Measurements from ENCODE around the gene C3.

The C3 gene

DNA sequence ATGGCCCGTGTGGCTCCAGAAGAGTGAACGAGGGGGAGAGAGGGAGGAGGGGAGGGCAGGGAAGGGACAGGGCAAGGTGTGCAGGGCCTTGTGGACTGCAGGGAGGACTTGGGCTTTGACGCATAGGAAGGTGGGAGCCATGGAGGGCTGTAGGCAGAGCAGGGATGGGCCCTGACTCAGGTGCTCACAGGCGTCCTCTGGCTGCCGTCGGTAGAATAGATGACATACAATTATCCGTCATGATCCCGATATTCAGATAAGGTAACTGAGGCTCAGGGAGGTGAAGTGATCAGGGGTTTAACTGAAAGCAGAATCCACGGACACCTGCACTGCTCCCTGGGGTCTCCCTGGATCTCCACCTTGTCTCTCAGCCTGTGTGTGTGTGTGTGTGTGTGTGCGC is 3.4 kb downstream of the C3 start:
- H3K9me3 ChIP-seq (ENCODE audit: insufficient read depth, low read length, severe bottlenecking): no peaks in the 10 kb centered on the region
- H3K27ac ChIP-seq (ENCODE audit: low read length): no peak overlapping the region
- no peaks in the 10 kb centered on the region for H3K27me3 ChIP-seq (ENCODE audit: insufficient read depth, low read length, poor library complexity)
- H3K36me3 ChIP-seq (ENCODE audit: insufficient read depth, low read length): no peaks in the 10 kb centered on the region
- no peak overlapping the region for H3K4me2 ChIP-seq (ENCODE audit: insufficient read depth, low read length)
- no peaks in the 10 kb centered on the region; the same call in 1 of the 2 replicates for H4K20me1 ChIP-seq (ENCODE audit: insufficient read depth, low read length)
- H2AFZ ChIP-seq (ENCODE audit: low read depth, low read length): no peak overlapping the region
- H3K4me3 ChIP-seq (ENCODE audit: low read depth in 1 of 2, low read length in 2 of 2): no peak overlapping the region
- H3K9ac ChIP-seq (ENCODE audit: low read depth, low read length): no peak overlapping the region
- no peaks in the 10 kb centered on the region for H3K4me1 ChIP-seq (ENCODE audit: insufficient read depth, low read length)
- no peak for ATAC-seq (ENCODE audit: insufficient read depth, low read depth)
- DNase-seq: no peak
- H3K79me2 ChIP-seq (ENCODE audit: insufficient read depth, low read length): no peaks in the 10 kb centered on the region
- TF ChIP-seq, protein P1, sequence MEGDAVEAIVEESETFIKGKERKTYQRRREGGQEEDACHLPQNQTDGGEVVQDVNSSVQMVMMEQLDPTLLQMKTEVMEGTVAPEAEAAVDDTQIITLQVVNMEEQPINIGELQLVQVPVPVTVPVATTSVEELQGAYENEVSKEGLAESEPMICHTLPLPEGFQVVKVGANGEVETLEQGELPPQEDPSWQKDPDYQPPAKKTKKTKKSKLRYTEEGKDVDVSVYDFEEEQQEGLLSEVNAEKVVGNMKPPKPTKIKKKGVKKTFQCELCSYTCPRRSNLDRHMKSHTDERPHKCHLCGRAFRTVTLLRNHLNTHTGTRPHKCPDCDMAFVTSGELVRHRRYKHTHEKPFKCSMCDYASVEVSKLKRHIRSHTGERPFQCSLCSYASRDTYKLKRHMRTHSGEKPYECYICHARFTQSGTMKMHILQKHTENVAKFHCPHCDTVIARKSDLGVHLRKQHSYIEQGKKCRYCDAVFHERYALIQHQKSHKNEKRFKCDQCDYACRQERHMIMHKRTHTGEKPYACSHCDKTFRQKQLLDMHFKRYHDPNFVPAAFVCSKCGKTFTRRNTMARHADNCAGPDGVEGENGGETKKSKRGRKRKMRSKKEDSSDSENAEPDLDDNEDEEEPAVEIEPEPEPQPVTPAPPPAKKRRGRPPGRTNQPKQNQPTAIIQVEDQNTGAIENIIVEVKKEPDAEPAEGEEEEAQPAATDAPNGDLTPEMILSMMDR (IDR thresholded peaks at IDR 0.05; ENCODE audit: borderline replicate concordance, extremely low read depth, low read length, poor library complexity, severe bottlenecking): peak; percentile 53
- TF ChIP-seq EZH2 (IDR thresholded peaks at IDR 0.05; ENCODE audit: borderline replicate concordance, low read depth, low read length, severe bottlenecking): no peak

DNA sequence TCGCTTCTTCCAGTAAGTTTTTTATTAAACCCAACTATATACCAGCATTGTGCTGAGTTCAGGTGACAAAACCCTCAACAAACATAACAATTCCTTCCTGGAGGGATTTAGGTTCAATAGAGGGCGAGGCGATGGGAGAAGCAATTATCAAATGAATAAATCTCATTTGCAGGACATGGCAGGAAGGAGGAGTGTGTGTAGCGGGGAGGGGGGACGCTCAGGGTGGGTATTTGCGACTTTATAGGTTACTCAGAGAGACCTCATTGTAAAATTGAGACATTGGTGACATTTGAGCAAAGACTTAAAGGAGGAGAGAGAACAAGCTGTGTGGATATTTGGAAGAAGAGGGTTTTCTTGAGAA is 3.9 kb downstream of the C3 start:
- Histone ChIP-seq H3K9me3 (ENCODE audit: insufficient read depth, low read length, severe bottlenecking) (no peaks in the 10 kb centered on the region), H3K79me2 (ENCODE audit: insufficient read depth, low read length) (no peaks in the 10 kb centered on the region), H3K4me2 (ENCODE audit: insufficient read depth, low read length) (no peak overlapping the region), H3K36me3 (ENCODE audit: insufficient read depth, low read length) (no peaks in the 10 kb centered on the region), H3K27ac (ENCODE audit: low read length) (no peak overlapping the region), H3K27me3 (ENCODE audit: insufficient read depth, low read length, poor library complexity) (no peaks in the 10 kb centered on the region), H2AFZ (ENCODE audit: low read depth, low read length) (no peak overlapping the region), H3K4me1 (ENCODE audit: insufficient read depth, low read length) (no peaks in the 10 kb centered on the region), H4K20me1 (ENCODE audit: insufficient read depth, low read length) (no peaks in the 10 kb centered on the region; the same call in 1 of the 2 replicates), H3K4me3 (ENCODE audit: low read depth in 1 of 2, low read length in 2 of 2) (no peak overlapping the region), H3K9ac (ENCODE audit: low read depth, low read length) (no peak overlapping the region)
- DNase-seq (no peak), ATAC-seq (ENCODE audit: insufficient read depth, low read depth) (no peak)
- no peak for TF ChIP-seq EZH2 (IDR thresholded peaks at IDR 0.05; ENCODE audit: borderline replicate concordance, low read depth, low read length, severe bottlenecking)
- TF ChIP-seq, protein P1 (IDR thresholded peaks at IDR 0.05; ENCODE audit: borderline replicate concordance, extremely low read depth, low read length, poor library complexity, severe bottlenecking): no peak

DNA sequence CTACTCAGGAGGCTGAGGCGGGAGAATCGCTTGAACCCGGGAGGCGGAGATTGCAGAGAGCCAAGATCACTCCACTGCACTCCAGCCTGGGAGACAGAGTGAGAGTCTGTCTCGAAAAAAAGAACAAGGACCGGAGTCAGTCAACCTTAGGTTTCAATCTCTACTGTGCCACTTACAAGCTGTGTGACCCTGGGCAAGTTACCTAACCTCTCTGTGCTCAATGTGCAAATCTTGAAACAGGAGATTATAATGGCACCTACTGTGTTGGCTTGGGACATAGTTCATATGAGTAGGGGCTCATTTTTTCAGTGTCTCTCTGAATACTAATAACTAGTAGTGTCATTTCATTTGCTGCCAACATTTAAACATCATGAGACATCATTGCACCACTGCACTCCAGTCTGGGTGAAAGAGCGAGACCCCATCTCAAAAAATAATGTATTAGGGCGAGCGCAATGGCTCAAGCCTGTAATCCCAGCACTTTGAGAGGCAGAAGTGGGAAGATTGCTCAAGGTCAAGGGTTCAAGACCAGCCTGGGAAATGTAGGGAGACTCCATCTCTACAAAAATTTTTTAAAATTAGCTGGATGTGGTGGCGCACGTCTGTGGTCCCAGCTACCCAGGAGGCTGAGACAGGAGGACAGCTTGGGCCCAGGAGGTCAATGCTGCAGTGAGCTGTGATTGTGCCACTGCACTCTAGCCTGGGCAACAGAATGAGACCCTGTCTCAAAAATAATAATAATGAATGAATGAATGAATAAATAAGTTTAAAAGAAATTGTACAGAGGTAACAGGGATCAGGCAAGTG is 5.5 kb downstream of the C3 start:
- TF ChIP-seq, protein P1 (IDR thresholded peaks at IDR 0.05; ENCODE audit: borderline replicate concordance, extremely low read depth, low read length, poor library complexity, severe bottlenecking): no peak
- no peak for TF ChIP-seq EZH2 (IDR thresholded peaks at IDR 0.05; ENCODE audit: borderline replicate concordance, low read depth, low read length, severe bottlenecking)
- ATAC-seq (ENCODE audit: insufficient read depth, low read depth) (no peak), DNase-seq (no peak)
- no peaks in the 10 kb centered on the region for H3K27me3 ChIP-seq (ENCODE audit: insufficient read depth, low read length, poor library complexity)
- no peak overlapping the region for H3K4me2 ChIP-seq (ENCODE audit: insufficient read depth, low read length)
- H3K4me1 ChIP-seq (ENCODE audit: insufficient read depth, low read length): no peaks in the 10 kb centered on the region
- H3K36me3 ChIP-seq (ENCODE audit: insufficient read depth, low read length): no peaks in the 10 kb centered on the region
- H2AFZ ChIP-seq (ENCODE audit: low read depth, low read length): no peak overlapping the region
- H3K9ac ChIP-seq (ENCODE audit: low read depth, low read length): no peak overlapping the region
- H4K20me1 ChIP-seq (ENCODE audit: insufficient read depth, low read length): no peaks in the 10 kb centered on the region; the same call in 1 of the 2 replicates
- no peak overlapping the region for H3K4me3 ChIP-seq (ENCODE audit: low read depth in 1 of 2, low read length in 2 of 2)
- no peaks in the 10 kb centered on the region for H3K79me2 ChIP-seq (ENCODE audit: insufficient read depth, low read length)
- H3K9me3 ChIP-seq (ENCODE audit: insufficient read depth, low read length, severe bottlenecking): no peaks in the 10 kb centered on the region
- no peak overlapping the region for H3K27ac ChIP-seq (ENCODE audit: low read length)

Measured in DND-41 (cell line).